COLO668 (cell line): Measurements from ENCODE around the gene HSBP1.

Source experiments
- DNase-seq: peaks from one replicate; lab custom pipeline; 2025; ENCODE audit not compliant: unreplicated experiment; lab: John Stamatoyannopoulos, UW

HSBP1 gene

GRCh38 chr16:83803811-83804210, 4.0 kb upstream of the HSBP1 start:
- DNase-seq: no peak

GRCh38 chr16:83804366-83804765, 3.4 kb upstream of the HSBP1 start:
- no peak for DNase-seq

- DNase-seq: no peak
These were observed 1.7 kb upstream of the HSBP1 start for GRCh38 chr16:83806036-83806435.

- no peak for DNase-seq
These were observed 1.0 kb upstream of the HSBP1 start for GRCh38 chr16:83806731-83807130.

GRCh38 chr16:83807327-83807709, 460 bp upstream of the HSBP1 start:
- no peak for DNase-seq

GRCh38 chr16:83808573-83809014, 816 bp downstream of the HSBP1 start:
- DNase-seq: no peak

- DNase-seq: no peak
These were observed 1.3 kb downstream of the HSBP1 start for GRCh38 chr16:83809092-83809491.

GRCh38 chr16:83810901-83811300, 3.1 kb downstream of the HSBP1 start:
- DNase-seq: no peak

GRCh38 chr16:83813823-83814658, 6.3 kb downstream of the HSBP1 start:
- peak; percentile 93 for DNase-seq

- no peak for DNase-seq
These were observed 6.8 kb downstream of the HSBP1 start for GRCh38 chr16:83814659-83814985.

- no peak for DNase-seq
These were observed 9.2 kb downstream of the HSBP1 start for GRCh38 chr16:83817022-83817421.

GRCh38 chr16:83818276-83818675, 10.5 kb downstream of the HSBP1 start:
- no peak for DNase-seq

- DNase-seq: no peak
These were observed 11.6 kb downstream of the HSBP1 start for GRCh38 chr16:83819361-83819760.

- peak; percentile 70 for DNase-seq
These were observed 18.6 kb downstream of the HSBP1 start for GRCh38 chr16:83826146-83826913.

GRCh38 chr16:83830091-83830768, 22.5 kb downstream of the HSBP1 start:
- no peak for DNase-seq

GRCh38 chr16:83830769-83831455, 23.1 kb downstream of the HSBP1 start:
- no peak for DNase-seq

- DNase-seq: no peak
These were observed 23.7 kb downstream of the HSBP1 start for GRCh38 chr16:83831456-83831987.

- no peak for DNase-seq
These were observed 26.1 kb downstream of the HSBP1 start for GRCh38 chr16:83833921-83834320.

- peak; percentile 9 for DNase-seq
These were observed 28.1 kb downstream of the HSBP1 start for GRCh38 chr16:83835586-83836566.

GRCh38 chr16:83837566-83837965, 29.8 kb downstream of the HSBP1 start:
- no peak for DNase-seq
